K562 (cell line): Measurements from ENCODE around the gene ACTN3. TPM values are rescaled to one million over a fixed set of nuclear protein-coding genes. Genes with fewer than 3 reads are reported as not detected.

ENCODE experiments used
- CBX5 ChIP-seq: IDR thresholded peaks from 2 replicates; pipeline ENCODE4 v1.6.1; 2014; ENCODE audit warnings: low read depth, borderline replicate concordance
- CC2D1A ChIP-seq: fragments of 450-650 bp; IDR thresholded peaks from 2 replicates; pipeline ENCODE4 v1.6.1; 2017; ENCODE audit warnings: mild to moderate bottlenecking
- ETS1 ChIP-seq: conservative IDR thresholded peaks from 2 replicates; pipeline ENCODE4 v1.6.1; 2011; ENCODE audit warnings: low read depth, mild to moderate bottlenecking, low read length; ENCODE audit not compliant: control insufficient read depth
- HDAC6 ChIP-seq: IDR thresholded peaks from 2 replicates; pipeline ENCODE4 v1.6.1; 2012; ENCODE audit warnings: low read depth, mild to moderate bottlenecking, control low read depth, inconsistent platforms, low read length, moderate library complexity
- KAT7 ChIP-seq: sonication (generic); formaldehyde crosslinking; IDR thresholded peaks from 2 replicates; pipeline ENCODE4 v1.8.0; 2022; ENCODE audit warnings: missing genetic modification reagents, mild to moderate bottlenecking, borderline replicate concordance
- KLF1 ChIP-seq: fragments of 450-650 bp; IDR thresholded peaks from 2 replicates; pipeline ENCODE4 v1.6.1; 2016; ENCODE audit warnings: missing genetic modification characterization, missing compliant biosample characterization
- MTA3 ChIP-seq: fragments of 450-650 bp; formaldehyde crosslinking; IDR thresholded peaks from 2 replicates; pipeline ENCODE4 v1.6.1; 2017; ENCODE audit warnings: mild to moderate bottlenecking, borderline replicate concordance
- POLR3G ChIP-seq: IDR thresholded peaks from 2 replicates; pipeline ENCODE4 v1.6.1; 2011; ENCODE audit not compliant: insufficient read length, insufficient replicate concordance; ENCODE audit errors: extremely low read depth
- PRMT5 ChIP-seq: sonication (generic); formaldehyde crosslinking; IDR thresholded peaks from 2 replicates; pipeline ENCODE4 v1.5.0; 2020; ENCODE audit warnings: missing genetic modification reagents
- PTTG1 ChIP-seq: fragments of 450-650 bp; IDR thresholded peaks from 2 replicates; pipeline ENCODE4 v1.6.1; 2016; ENCODE audit warnings: low read depth, mild to moderate bottlenecking, missing genetic modification characterization, missing compliant biosample characterization
- SAFB2 ChIP-seq: fragments of 200-400 bp; formaldehyde crosslinking; IDR thresholded peaks from 2 replicates; pipeline ENCODE4 v1.6.1; 2018; ENCODE audit warnings: borderline replicate concordance, low read length, low read depth, moderate library complexity; ENCODE audit not compliant: severe bottlenecking
- SIRT6 ChIP-seq: IDR thresholded peaks from one replicate; pipeline ENCODE4 v1.6.1; 2012; ENCODE audit warnings: low read depth, mild to moderate bottlenecking, control low read depth, inconsistent platforms, low read length, moderate library complexity
- TFAP4 ChIP-seq: sonication (generic); formaldehyde crosslinking; IDR thresholded peaks from 2 replicates; pipeline ENCODE4 v1.8.0; 2022; ENCODE audit warnings: missing genetic modification reagents, mild to moderate bottlenecking, moderate library complexity, borderline replicate concordance
- ZBTB43 ChIP-seq: sonication (generic); formaldehyde crosslinking; IDR thresholded peaks from 2 replicates; pipeline ENCODE4 v1.8.0; 2023; ENCODE audit warnings: mild to moderate bottlenecking, missing genetic modification reagents
- ZBTB5 ChIP-seq: fragments of 450-650 bp; IDR thresholded peaks from 2 replicates; pipeline ENCODE4 v1.6.1; 2017; ENCODE audit warnings: antibody characterized with exemption
- ZNF165 ChIP-seq: fragments of 250-450 bp; sonication (Bioruptor Pico); IDR thresholded peaks from 2 replicates; pipeline ENCODE4 v1.4.0; 2020; ENCODE audit warnings: borderline replicate concordance
- ZNF253 ChIP-seq: fragments of 250-450 bp; sonication (Bioruptor Pico); conservative IDR thresholded peaks from 2 replicates; pipeline ENCODE4 v1.6.1; 2021; ENCODE audit warnings: mild to moderate bottlenecking
- ZNF274 ChIP-seq: IDR thresholded peaks from 2 replicates; pipeline ENCODE4 v1.6.1; 2011; ENCODE audit warnings: low read depth, mild to moderate bottlenecking, low read length, moderate library complexity, borderline replicate concordance
- polyA plus RNA-seq, 8 experiments: library from polyadenylated mRNA; depleted of rRNA in 4 of 8; stranded (reverse) in 5 of 8; unstranded in 3 of 8; fragments of >200 nt; fragmentation: Nextera tagmentation in 2 of 8; fragmentation: Illumina TruSeq in 1 of 8; extraction: Ambion mirVana in 2 of 8; extraction: Trizol in 1 of 8; gene quantifications; 2 replicates each; pipeline versions ENCODE4 v1.2.1 to v1.2.3, GENCODE V29; 2011 to 2014; ENCODE audit warnings: inconsistent platforms in 1 of 8, missing spikeins in 1 of 8
- total RNA-seq, 7 experiments: library from RNA; depleted of rRNA in 6 of 7; stranded (reverse); fragments of >200 nt in 6 of 7; fragmentation: Illumina TruSeq in 2 of 7; extraction: Trizol in 2 of 7; gene quantifications; 2 replicates each; pipeline versions ENCODE4 v1.2.1 to v1.2.3, GENCODE V29; 2011 to 2021; ENCODE audit warnings: low replicate concordance in 1 of 7
- TF ChIP-seq, protein P1 (sequence below): fragments of 150-350 bp; conservative IDR thresholded peaks from 2 replicates; pipeline ENCODE4 v1.6.1; 2014; ENCODE audit warnings: low read length

ACTN3 gene
- total and polyA plus RNA-seq, 9 of the 15 experiments (the other 6 are each of a cell fraction or from before 2014, with no cell fraction given) = not detected

- TF ChIP-seq ZBTB5 = no peak
- TF ChIP-seq SAFB2 = no peak
- no peak for TF ChIP-seq PRMT5 (CRISPR knock-in tag)
- TF ChIP-seq ZNF274 = no peak
- TF ChIP-seq TFAP4 (CRISPR knock-in tag) = peak; percentile 71; the same call in 1 of the 2 replicates
- TF ChIP-seq POLR3G = no peak
- no peak for TF ChIP-seq ZNF165 (CRISPR knock-in tag)
- TF ChIP-seq MTA3 = peak; percentile 61; the same call in 1 of the 2 replicates
- no peak for TF ChIP-seq PTTG1 (tag)
- TF ChIP-seq, protein P1, sequence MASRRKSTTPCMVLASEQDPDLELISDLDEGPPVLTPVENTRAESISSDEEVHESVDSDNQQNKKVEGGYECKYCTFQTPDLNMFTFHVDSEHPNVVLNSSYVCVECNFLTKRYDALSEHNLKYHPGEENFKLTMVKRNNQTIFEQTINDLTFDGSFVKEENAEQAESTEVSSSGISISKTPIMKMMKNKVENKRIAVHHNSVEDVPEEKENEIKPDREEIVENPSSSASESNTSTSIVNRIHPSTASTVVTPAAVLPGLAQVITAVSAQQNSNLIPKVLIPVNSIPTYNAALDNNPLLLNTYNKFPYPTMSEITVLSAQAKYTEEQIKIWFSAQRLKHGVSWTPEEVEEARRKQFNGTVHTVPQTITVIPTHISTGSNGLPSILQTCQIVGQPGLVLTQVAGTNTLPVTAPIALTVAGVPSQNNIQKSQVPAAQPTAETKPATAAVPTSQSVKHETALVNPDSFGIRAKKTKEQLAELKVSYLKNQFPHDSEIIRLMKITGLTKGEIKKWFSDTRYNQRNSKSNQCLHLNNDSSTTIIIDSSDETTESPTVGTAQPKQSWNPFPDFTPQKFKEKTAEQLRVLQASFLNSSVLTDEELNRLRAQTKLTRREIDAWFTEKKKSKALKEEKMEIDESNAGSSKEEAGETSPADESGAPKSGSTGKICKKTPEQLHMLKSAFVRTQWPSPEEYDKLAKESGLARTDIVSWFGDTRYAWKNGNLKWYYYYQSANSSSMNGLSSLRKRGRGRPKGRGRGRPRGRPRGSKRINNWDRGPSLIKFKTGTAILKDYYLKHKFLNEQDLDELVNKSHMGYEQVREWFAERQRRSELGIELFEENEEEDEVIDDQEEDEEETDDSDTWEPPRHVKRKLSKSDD = peak; percentile 96
- no peak for TF ChIP-seq SIRT6
- no peak for TF ChIP-seq CBX5
- no peak for TF ChIP-seq KAT7 (CRISPR knock-in tag)
- no peak for TF ChIP-seq CC2D1A
- peak; percentile 73 for TF ChIP-seq ETS1
- TF ChIP-seq HDAC6 = no peak
- TF ChIP-seq ZBTB43 (CRISPR knock-in tag) = no peak
- peak; percentile 73; the same call in 1 of the 2 replicates for TF ChIP-seq KLF1 (tag)
- no peak for TF ChIP-seq ZNF253 (CRISPR knock-in tag)
Measured at GRCh38 chr11:66510271-66510989, 36.3 kb upstream of the ACTN3 start, which contains the start of gene BBS1 (continued).
